ENCODE results near the gene IFITM5. TPM values are rescaled to one million over a fixed set of nuclear protein-coding genes. Genes with fewer than 3 reads are reported as not detected.
"Not testable (repeated sequence)": the region's sequence is repeated elsewhere in the genome, so short reads cannot be mapped to it uniquely, and the experiment has no call there.

The IFITM5 gene
- total RNA-seq, 6 experiments from 2014 or later = not detected

DNA sequence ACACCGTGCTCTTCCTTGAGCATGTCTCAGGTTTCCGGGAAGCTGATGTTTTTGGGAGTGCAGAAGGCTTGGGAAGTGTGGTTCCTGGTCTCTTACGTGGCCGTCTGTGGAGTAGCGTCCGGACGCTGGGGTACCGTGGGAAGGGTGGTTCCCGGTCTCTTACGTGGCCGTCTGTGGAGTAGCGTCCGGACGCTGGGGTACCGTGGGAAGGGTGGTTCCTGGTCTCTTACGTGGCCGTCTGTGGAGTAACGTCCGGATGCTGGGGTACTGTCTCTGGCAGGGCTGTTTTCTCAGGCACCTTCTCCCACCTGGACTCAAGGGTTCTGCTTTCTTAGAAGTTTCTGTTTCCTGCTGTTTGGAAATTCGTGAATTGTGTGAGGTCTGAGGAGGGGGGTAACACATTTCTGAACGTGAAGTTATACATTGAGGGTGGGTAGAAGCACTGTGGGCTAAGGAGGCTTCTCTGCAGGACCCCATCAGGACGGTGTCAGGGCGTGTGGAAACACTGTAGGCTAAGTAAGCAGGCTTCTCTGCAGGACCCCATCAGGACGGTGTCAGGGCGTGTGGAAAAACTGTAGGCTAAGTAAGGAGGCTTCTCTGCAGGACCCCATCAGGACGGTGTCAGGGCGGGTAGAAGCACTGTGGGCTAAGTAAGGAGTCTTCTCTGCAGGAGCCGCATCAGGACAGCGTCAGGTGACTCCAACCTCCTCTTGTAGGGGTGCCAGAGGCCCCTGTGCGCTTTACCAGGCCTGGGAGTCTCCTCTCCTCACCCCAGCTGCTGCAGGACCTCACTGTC is 26.7 kb upstream of the IFITM5 start:
- Histone ChIP-seq H3K36me3 (no peaks in the 10 kb centered on the region), H3K4me1 (peaks cover 0 to 20% (median 9%) of the 10 kb centered on the region in 4 donors), H3K4me3 (no peak overlapping the region), H3K27ac (peak overlapping the region; percentile 85 to 96 (median 93)), H3K9me3 (no peaks in the 10 kb centered on the region), H3K27me3 (no peaks in the 10 kb centered on the region)
- TF ChIP-seq, protein P1, sequence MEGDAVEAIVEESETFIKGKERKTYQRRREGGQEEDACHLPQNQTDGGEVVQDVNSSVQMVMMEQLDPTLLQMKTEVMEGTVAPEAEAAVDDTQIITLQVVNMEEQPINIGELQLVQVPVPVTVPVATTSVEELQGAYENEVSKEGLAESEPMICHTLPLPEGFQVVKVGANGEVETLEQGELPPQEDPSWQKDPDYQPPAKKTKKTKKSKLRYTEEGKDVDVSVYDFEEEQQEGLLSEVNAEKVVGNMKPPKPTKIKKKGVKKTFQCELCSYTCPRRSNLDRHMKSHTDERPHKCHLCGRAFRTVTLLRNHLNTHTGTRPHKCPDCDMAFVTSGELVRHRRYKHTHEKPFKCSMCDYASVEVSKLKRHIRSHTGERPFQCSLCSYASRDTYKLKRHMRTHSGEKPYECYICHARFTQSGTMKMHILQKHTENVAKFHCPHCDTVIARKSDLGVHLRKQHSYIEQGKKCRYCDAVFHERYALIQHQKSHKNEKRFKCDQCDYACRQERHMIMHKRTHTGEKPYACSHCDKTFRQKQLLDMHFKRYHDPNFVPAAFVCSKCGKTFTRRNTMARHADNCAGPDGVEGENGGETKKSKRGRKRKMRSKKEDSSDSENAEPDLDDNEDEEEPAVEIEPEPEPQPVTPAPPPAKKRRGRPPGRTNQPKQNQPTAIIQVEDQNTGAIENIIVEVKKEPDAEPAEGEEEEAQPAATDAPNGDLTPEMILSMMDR (IDR thresholded peaks at IDR 0.05) = no peak
- no peak for TF ChIP-seq POLR2A (IDR thresholded peaks at IDR 0.05)
- WGBS (ENCODE audit: insufficient coverage, low coverage, low lambda C conversion rate, missing lambda C conversion rate) = 72% methylated on average over 21 of the region's 30 CpGs
- intact Hi-C loops (cut with DNase I) = no loop called here
- ATAC-seq = peak in 1 of 4 donors; percentile 3
- no peak for DNase-seq

DNA sequence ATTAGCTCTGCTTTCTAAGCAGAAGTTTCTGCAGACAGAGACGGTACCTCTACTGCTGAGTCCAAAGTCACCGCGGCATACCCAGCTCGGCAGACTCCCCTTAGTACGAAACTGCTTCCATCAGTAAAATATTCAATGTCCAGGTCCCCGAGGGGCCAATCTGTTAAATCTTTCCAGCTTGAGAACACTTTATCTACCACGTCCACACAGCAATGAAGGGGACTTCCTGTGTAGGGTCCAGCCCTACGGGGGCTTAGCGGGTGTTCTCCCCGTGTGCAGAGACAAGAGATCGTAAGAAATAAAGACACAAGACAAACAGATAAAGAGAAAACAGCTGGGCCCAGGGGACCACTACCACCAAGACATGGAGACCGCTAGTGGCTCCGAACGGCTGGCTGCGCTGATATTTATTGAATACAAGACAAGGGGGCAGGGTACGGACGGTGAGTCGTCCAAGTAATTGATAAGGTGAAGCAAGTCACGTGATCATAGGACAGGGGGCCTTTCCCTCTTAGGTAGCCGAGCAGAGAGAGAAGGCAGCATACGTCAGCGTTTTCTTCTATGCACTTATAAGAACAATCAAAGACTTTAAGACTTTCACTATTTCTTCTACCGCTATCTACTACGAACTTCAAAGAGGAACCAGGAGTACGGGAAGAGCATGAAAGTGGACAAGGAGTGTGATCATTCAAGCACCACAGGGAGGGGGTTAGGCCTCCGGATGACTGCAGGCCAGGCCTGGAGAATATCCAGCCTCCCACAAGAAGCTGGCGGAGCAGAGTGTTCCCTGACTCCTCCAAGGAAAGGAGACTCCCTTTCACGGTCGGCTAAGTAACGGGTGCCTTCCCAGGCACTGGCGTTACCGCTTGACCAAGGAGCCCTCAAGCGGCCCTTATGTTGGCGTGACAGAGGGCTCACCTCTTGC is 25.5 kb upstream of the IFITM5 start:
- H3K4me3 ChIP-seq; H3K36me3 ChIP-seq; ATAC-seq; H3K27ac ChIP-seq; H3K27me3 ChIP-seq; DNase-seq; intact Hi-C loops (cut with DNase I); H3K9me3 ChIP-seq: not testable (repeated sequence)
- 65% methylated on average over 22 of the region's 34 CpGs for WGBS (ENCODE audit: insufficient coverage, low coverage, low lambda C conversion rate, missing lambda C conversion rate)
- peaks cover 0 to 20% (median 9%) of the 10 kb centered on the region in 4 donors for H3K4me1 ChIP-seq

- Histone ChIP-seq H3K9me3 (no peaks in the 10 kb centered on the region), H3K4me1 (peaks cover 0 to 20% (median 9%) of the 10 kb centered on the region in 4 donors), H3K4me3 (no peak overlapping the region), H3K36me3 (no peaks in the 10 kb centered on the region), H3K27me3 (no peaks in the 10 kb centered on the region), H3K27ac (no peak overlapping the region)
- no peak for ATAC-seq
- intact Hi-C loops (cut with DNase I) = no loop called here
- WGBS (ENCODE audit: insufficient coverage, low coverage, low lambda C conversion rate, missing lambda C conversion rate) = 53% methylated on average over 8 of the region's 11 CpGs
- DNase-seq = no peak
- TF ChIP-seq POLR2A (IDR thresholded peaks at IDR 0.05) = no peak
- TF ChIP-seq, protein P1 (IDR thresholded peaks at IDR 0.05) = no peak
Measured at GRCh38 chr11:324156-324555, 24.8 kb upstream of the IFITM5 start.

- H3K36me3 ChIP-seq; intact Hi-C loops (cut with DNase I): not testable (repeated sequence)
- peak; percentile 2 to 5 (median 4) for ATAC-seq
Measured at GRCh38 chr11:319888-320273, 20.6 kb upstream of the IFITM5 start.

GRCh38 chr11:319121-319887 is 20.0 kb upstream of the IFITM5 start:
- DNase-seq (peak in 1 of 3 donors; percentile 69), ATAC-seq (peak; percentile 20 to 45 (median 32))
- peak; percentile 49 for TF ChIP-seq POLR2A (IDR thresholded peaks at IDR 0.05)
- peak overlapping the region; percentile 61 to 83 (median 80) for H3K4me3 ChIP-seq
- H3K27me3 ChIP-seq; intact Hi-C loops (cut with DNase I); H3K9me3 ChIP-seq; H3K36me3 ChIP-seq: not testable (repeated sequence)
- H3K4me1 ChIP-seq = peaks cover 0 to 25% (median 0%) of the 10 kb centered on the region in 4 donors
- WGBS (ENCODE audit: insufficient coverage, low coverage, low lambda C conversion rate, missing lambda C conversion rate) = 19% methylated on average over 6 of the region's 29 CpGs
- peak overlapping the region; percentile 99 to 100 (median 99) for H3K27ac ChIP-seq

More at GRCh38 chr11:319888-320273, 20.6 kb upstream of the IFITM5 start:
- WGBS (ENCODE audit: insufficient coverage, low coverage, low lambda C conversion rate, missing lambda C conversion rate) = 0% methylated on average over 3 of the region's 10 CpGs
- not testable (repeated sequence) for DNase-seq, H3K9me3 ChIP-seq, H3K27me3 ChIP-seq
- H3K27ac ChIP-seq = peak overlapping the region; percentile 99 to 100 (median 99)
- H3K4me1 ChIP-seq = peaks cover 0 to 19% (median 0%) of the 10 kb centered on the region in 4 donors
- peak overlapping the region; percentile 75 to 83 (median 80) for H3K4me3 ChIP-seq

GRCh38 chr11:318405-319120 is 19.2 kb upstream of the IFITM5 start:
- H3K27me3 ChIP-seq; intact Hi-C loops (cut with DNase I); DNase-seq; H3K9me3 ChIP-seq; H3K36me3 ChIP-seq: not testable (repeated sequence)
- H3K4me1 ChIP-seq = peaks cover 0 to 30% (median 0%) of the 10 kb centered on the region in 4 donors
- peak; percentile 38 to 64 (median 50) for ATAC-seq
- H3K27ac ChIP-seq = peak overlapping the region; percentile 99 to 100 (median 99)
- no CpG with 5 or more reads among the region's 79 CpGs for WGBS (ENCODE audit: insufficient coverage, low coverage, low lambda C conversion rate, missing lambda C conversion rate)
- peak overlapping the region; percentile 61 to 83 (median 80) for H3K4me3 ChIP-seq

Measured in right lobe of liver (tissue), 6 donors.